HG03432 (cell line): Measurements from ENCODE around the gene AGMO.

ENCODE experiments used
- ATAC-seq: cut with Tn5 transposase; IDR thresholded peaks from one replicate; pipeline ENCODE4 v1.9.1; 2021; ENCODE audit warnings: mild to moderate bottlenecking, moderate library complexity; ENCODE audit not compliant: unreplicated experiment

The AGMO gene

GRCh38 chr7:15402436-15403136, 159.2 kb downstream of the AGMO start:
- ATAC-seq: no peak

DNA sequence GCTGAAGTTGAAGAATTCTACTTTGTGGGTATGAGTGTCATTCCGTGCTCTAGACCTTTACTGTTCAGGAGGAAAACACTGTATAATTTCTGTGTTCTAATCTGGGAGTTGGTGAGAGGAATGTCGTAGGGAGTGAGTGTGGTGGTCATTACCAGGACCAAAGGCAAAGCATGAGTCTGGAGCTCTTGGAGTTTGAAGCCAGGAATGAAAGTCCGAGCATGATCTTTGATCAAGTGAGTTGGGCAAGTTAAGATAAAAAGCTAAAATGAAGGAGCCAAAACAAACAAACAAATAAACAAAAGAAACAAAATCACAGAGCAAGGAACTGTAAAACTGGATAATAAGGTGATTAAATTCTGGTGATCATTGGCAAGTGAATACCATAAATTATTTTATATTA, 161.4 kb downstream of the AGMO start:
- no peak for ATAC-seq

GRCh38 chr7:15399441-15399840, 162.4 kb downstream of the AGMO start:
- no peak for ATAC-seq

- ATAC-seq: no peak
Observed at GRCh38 chr7:15397922-15398760, 163.7 kb downstream of the AGMO start.

- ATAC-seq: no peak
Observed at GRCh38 chr7:15397159-15397550, 164.7 kb downstream of the AGMO start.

DNA sequence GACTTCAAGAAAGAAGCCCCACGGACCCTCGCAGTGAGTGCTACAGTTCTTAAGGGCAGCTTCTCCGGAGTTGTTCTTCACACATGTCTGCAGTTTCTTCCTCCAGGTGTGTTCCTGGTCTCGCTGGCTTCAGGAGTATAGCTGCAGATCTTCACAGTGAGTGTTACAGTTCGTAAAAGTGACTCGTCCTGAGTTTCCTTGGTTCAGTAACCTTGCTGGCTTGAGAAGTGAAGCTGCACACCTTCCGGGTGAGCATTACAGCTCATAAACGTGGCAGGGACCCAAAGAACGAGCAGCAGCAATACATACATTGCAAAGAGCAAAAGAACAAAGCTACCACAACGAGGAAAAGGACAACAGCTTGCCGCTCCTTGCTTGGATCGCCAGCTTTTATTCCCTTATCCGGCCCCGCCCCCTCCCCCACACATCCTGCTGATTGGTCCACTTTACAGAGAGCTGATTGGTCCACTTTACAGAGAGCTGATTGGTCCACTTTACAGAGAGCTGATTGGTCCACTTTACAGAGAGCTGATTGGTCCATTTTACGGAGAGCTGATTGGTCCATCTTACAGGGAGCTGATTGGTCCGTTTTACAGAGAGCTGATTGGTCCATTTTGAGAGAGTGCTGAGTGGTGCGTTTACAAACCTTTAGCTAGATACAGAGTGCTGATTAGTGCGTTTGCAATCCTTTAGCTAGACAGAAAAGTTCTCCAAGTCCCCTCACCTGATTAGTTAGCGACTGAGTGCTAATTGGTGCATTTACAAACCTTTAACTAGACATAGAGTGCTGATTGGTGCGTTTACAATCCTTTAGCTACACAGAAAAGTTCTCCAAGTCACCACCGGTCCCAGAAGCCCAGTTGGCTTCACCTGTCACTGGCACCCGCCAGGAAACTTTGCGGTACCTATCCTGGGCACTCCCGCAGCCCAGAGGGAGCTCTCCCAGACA, 165.3 kb downstream of the AGMO start:
- ATAC-seq: no peak

DNA sequence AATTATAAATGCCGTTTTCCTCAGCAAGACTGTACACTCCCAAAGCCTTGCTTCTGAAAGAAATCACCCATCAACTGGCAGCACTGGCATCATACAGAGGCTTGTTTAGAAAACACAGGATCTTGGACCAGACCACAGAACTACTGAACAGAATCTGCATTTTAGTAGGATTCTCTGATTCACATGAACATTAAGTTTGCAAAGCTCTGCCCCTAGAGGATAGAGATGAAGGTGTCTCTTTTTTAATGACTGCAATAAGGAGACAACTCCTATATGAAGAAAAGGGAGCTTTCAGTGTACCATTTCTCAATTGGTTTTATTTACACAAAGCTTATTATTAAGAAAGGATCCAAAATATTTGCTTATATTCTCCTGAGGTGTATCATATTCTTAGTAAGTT, 172.7 kb downstream of the AGMO start:
- no peak for ATAC-seq

DNA sequence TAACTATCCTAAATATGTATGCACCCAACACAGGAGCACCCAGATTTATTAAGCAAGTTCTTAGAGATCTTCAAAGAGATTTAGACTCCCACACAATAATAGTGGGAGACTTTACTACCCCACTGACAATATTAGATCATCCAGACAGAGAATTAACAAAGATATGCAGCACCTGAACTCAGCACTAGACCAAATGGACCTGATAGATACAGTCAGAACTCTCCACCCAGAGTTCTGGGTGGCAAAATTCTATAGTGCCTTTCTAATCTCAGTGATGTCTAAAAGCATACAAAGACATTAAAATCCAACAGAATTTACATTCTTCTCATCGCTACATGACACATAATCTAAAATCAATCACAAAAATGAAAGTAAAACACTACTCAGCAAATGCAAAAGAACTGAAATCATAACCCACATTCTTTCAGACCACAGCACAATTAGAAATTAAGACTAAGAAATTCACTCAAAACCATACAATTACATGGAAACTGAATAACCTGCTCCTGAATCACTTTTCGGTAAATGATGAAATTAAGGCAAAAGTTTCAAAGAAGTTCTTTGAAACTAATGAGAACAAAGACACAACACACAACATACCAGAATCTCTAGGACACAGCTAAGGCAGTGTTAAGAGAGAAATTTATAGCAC, 183.2 kb downstream of the AGMO start:
- ATAC-seq: no peak

DNA sequence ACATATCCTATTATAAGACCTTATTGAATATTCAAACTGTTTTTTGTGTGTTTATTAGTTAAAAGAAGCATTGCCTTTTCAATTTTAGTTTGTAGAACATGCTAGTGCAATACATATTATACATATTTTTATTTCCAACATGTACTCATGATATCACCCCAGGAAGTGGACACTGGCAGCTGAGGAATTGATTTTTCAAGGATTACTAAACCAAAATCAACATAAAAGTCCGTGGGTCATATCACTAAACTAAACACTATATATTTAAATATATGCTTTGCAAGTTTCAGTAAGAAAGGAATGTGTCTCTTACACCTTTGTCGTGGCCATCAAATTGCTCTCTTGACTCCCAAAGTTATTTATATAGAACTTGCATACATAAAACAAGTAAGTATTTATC, 185.2 kb downstream of the AGMO start:
- no peak for ATAC-seq

DNA sequence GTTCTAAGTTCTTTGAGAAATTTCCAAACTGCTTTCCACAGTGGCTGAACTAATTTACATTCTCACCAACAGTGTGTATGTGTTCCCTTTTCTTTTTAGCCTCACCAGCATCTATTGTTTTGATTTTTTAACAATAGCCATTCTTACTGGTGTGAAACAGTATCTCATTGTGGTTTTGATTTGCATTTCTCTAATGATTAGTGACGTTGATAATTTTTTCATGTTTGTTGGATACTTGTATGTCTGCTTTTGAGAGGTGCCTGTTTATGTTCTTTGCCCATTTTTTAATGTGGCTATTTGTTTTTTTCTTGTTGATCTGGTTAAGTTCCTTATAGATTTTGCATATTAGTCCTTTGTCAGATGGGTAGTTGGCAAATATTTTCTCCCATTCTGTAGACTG, 191.4 kb downstream of the AGMO start:
- ATAC-seq: no peak

- ATAC-seq: no peak
Observed at GRCh38 chr7:15368653-15369052, 193.2 kb downstream of the AGMO start.

- no peak for ATAC-seq
Observed at GRCh38 chr7:15367897-15368296, 193.9 kb downstream of the AGMO start.

DNA sequence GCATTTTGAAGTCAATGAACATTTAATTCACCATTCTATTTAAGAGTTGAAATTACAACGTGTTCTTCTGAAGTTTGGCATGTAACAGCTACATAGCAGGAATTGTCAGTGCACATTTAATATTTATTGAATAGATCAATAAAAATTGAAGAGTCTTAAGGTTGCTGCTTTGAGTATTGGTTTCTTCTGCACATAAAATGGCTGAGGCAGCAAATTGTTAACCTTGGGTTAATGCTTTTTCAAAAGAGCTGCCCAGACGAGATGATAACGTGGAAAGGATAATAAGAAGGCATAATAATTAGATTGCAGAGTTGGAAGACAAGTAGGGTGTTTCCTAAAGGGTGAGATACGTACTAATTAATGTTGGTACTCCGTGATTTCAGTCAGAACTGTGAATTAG, 203.7 kb downstream of the AGMO start:
- ATAC-seq: no peak

DNA sequence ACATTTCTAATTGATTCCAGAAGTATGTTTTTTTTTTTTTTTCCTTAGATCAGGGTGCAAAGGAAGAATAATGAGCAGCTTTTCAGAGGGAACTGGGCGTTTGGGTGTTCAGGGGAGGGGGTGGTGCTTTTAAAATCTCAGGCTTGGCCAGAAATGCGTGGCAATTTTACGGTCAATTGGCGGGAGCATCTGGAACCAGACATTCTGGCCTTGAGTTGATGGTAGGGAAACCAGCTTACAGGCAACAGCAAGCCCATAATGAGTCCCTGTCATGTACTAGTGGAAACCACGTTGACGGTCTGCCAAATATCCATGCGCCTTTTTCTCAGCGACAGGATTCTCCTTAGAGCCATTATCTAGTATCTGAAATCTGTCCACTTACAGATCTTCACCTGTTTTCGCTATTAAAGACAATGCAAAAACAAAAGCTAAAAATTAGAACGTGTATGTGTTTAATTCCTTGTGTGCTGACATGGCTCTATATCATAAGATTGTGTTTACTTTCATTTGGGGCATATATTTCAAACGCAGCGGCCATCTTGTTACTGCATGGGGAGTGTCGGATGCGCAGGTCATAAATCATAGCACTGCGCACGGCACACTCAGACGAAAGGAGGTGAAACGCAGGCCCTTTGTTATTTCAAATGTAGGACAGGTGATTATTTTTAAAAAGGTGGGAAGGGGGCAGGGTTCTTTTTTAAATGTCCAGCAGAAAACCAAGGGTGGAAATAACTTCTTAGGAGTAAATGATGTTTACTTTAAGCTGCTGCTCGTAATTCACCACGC, 209.2 kb downstream of the AGMO start:
- ATAC-seq: no peak

DNA sequence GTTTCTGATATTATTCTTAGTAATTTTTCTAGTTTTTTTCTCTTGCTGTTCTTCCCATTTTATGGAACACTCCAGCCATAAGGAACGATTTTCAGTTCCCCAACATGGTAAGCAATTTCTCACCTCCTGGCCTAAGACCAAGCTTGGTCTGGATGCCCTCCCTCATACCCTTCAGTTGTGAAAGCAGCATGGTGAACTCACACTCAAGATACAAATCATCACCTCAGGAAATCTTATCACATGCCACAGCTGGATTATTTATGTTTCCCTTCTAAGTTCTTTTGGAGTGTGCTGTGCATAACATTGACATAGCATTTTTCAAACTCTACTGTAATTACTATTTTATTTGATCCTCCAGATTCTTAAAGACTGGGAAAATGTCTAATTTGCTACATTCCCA, 216.6 kb downstream of the AGMO start:
- ATAC-seq: no peak

DNA sequence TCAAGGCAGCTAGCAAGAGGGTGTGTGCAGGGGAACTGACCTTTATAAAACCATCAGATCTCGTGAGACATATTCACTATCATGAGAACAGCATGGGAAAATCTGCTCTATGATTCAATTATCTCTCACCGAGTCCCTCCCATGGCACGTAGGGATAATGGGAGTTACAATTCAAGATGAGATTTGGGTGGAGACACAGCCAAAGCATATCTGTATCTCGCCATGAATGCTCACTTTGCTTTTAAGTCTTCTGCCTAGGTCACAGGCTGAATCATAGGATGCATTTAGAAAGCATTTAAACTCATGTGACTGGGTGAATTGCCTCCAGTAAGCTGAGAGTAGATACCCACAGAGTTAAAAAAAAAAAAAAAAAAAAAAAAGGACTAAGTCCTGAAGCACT, 220.0 kb downstream of the AGMO start:
- no peak for ATAC-seq

- ATAC-seq: no peak
Observed at GRCh38 chr7:15336146-15336545, 225.7 kb downstream of the AGMO start.

- no peak for ATAC-seq
Observed at GRCh38 chr7:15335390-15335789, 226.4 kb downstream of the AGMO start.

GRCh38 chr7:15334536-15335263, 227.1 kb downstream of the AGMO start:
- no peak for ATAC-seq
